ENCODE measurements around the gene SNRNP200. TPM values are rescaled to one million over a fixed set of nuclear protein-coding genes. Genes with fewer than 3 reads are reported as not detected.

The SNRNP200 gene
- total RNA-seq, 2 experiments from 2014 or later, result 196 to 202 TPM

GRCh38 chr2:96330407-96330806, 25.1 kb upstream of the SNRNP200 start:
- no peak overlapping the region for H3K27ac Mint-ChIP-seq
- no peak overlapping the region for H3K4me3 Mint-ChIP-seq
- H3K36me3 Mint-ChIP-seq, result peaks cover 42% of the 10 kb centered on the region
- H3K27me3 Mint-ChIP-seq, result no peaks in the 10 kb centered on the region
- H3K4me1 Mint-ChIP-seq, result peaks cover 37% of the 10 kb centered on the region
- no peaks in the 10 kb centered on the region for H3K9me3 Mint-ChIP-seq
- no peak for DNase-seq

- peaks cover 42% of the 10 kb centered on the region for H3K36me3 Mint-ChIP-seq
- no peak overlapping the region for H3K4me3 Mint-ChIP-seq
- no peak for DNase-seq
- H3K4me1 Mint-ChIP-seq, result peaks cover 36% of the 10 kb centered on the region
- no peaks in the 10 kb centered on the region for H3K9me3 Mint-ChIP-seq
- H3K27me3 Mint-ChIP-seq, result no peaks in the 10 kb centered on the region
- no peak overlapping the region for H3K27ac Mint-ChIP-seq
These were observed 24.5 kb upstream of the SNRNP200 start for GRCh38 chr2:96329874-96330273.

GRCh38 chr2:96329456-96329855, 24.1 kb upstream of the SNRNP200 start:
- no peaks in the 10 kb centered on the region for H3K27me3 Mint-ChIP-seq
- H3K9me3 Mint-ChIP-seq, result no peaks in the 10 kb centered on the region
- H3K4me1 Mint-ChIP-seq, result peaks cover 36% of the 10 kb centered on the region
- no peak for DNase-seq
- no peak overlapping the region for H3K27ac Mint-ChIP-seq
- H3K36me3 Mint-ChIP-seq, result peaks cover 42% of the 10 kb centered on the region
- H3K4me3 Mint-ChIP-seq, result no peak overlapping the region

GRCh38 chr2:96326990-96327820, 21.9 kb upstream of the SNRNP200 start:
- peaks cover 41% of the 10 kb centered on the region for H3K36me3 Mint-ChIP-seq
- no peak overlapping the region for H3K27ac Mint-ChIP-seq
- no peak for DNase-seq
- no peak overlapping the region for H3K4me3 Mint-ChIP-seq
- H3K4me1 Mint-ChIP-seq, result peaks cover 32% of the 10 kb centered on the region
- H3K9me3 Mint-ChIP-seq, result no peaks in the 10 kb centered on the region
- H3K27me3 Mint-ChIP-seq, result no peaks in the 10 kb centered on the region

GRCh38 chr2:96326564-96326963, 21.2 kb upstream of the SNRNP200 start:
- Mint-ChIP-seq H3K27me3 (peaks cover 3% of the 10 kb centered on the region), H3K4me3 (peak overlapping the region; percentile 97), H3K27ac (no peak overlapping the region), H3K9me3 (no peaks in the 10 kb centered on the region), H3K4me1 (peaks cover 34% of the 10 kb centered on the region), H3K36me3 (peaks cover 42% of the 10 kb centered on the region)
- DNase-seq, result no peak

GRCh38 chr2:96325884-96326255, 20.5 kb upstream of the SNRNP200 start:
- peak overlapping the region; percentile 90 for H3K27ac Mint-ChIP-seq
- peak; percentile 37 for DNase-seq
- no peaks in the 10 kb centered on the region for H3K9me3 Mint-ChIP-seq
- H3K27me3 Mint-ChIP-seq, result peaks cover 3% of the 10 kb centered on the region
- H3K4me3 Mint-ChIP-seq, result peak overlapping the region; percentile 97
- H3K4me1 Mint-ChIP-seq, result peaks cover 34% of the 10 kb centered on the region
- peaks cover 42% of the 10 kb centered on the region for H3K36me3 Mint-ChIP-seq

GRCh38 chr2:96325041-96325883, 19.9 kb upstream of the SNRNP200 start, which contains the start of gene ITPRIPL1:
Gene ITPRIPL1, plus strand, starts transcription at chr2:96325317. Its CDS starts 523 bp downstream, at chr2:96325840.
- peak; percentile 47 for DNase-seq
- H3K36me3 Mint-ChIP-seq, result peaks cover 42% of the 10 kb centered on the region
- H3K4me3 Mint-ChIP-seq, result peak within 1 kb of the TSS; percentile 97
- peaks cover 3% of the 10 kb centered on the region for H3K27me3 Mint-ChIP-seq
- H3K9me3 Mint-ChIP-seq, result no peaks in the 10 kb centered on the region
- peak within 1 kb of the TSS; percentile 91 for H3K27ac Mint-ChIP-seq
- H3K4me1 Mint-ChIP-seq, result peaks cover 40% of the 10 kb centered on the region

GRCh38 chr2:96324721-96325040, 19.3 kb upstream of the SNRNP200 start:
- H3K9me3 Mint-ChIP-seq, result no peaks in the 10 kb centered on the region
- H3K36me3 Mint-ChIP-seq, result peaks cover 40% of the 10 kb centered on the region
- peaks cover 44% of the 10 kb centered on the region for H3K4me1 Mint-ChIP-seq
- peaks cover 3% of the 10 kb centered on the region for H3K27me3 Mint-ChIP-seq
- H3K4me3 Mint-ChIP-seq, result peak overlapping the region; percentile 97
- DNase-seq, result peak; percentile 45
- peak overlapping the region; percentile 91 for H3K27ac Mint-ChIP-seq

DNA sequence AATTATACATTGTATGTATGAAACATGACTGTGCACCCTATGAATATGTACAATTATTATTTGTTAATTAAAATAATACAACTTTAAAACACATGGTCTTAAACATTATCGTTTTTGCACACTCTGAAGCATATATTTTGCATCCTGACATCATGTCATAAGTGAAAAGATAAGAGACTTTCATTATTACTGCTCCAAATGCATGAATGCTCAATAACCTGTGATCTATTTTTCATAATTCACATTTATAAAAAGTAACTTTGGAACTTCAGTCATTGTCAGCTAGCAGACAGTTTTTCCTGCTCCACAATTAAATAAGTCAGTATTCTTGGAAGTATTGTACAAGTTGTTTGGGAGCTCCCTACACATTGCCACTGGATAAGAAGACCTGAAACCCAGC, 18.5 kb upstream of the SNRNP200 start:
- H3K36me3 Mint-ChIP-seq, result peaks cover 39% of the 10 kb centered on the region
- no peaks in the 10 kb centered on the region for H3K9me3 Mint-ChIP-seq
- H3K27me3 Mint-ChIP-seq, result peaks cover 3% of the 10 kb centered on the region
- no peak for DNase-seq
- H3K4me1 Mint-ChIP-seq, result peaks cover 50% of the 10 kb centered on the region
- peak overlapping the region; percentile 37 for H3K4me3 Mint-ChIP-seq
- peak overlapping the region; percentile 36 for H3K27ac Mint-ChIP-seq

DNA sequence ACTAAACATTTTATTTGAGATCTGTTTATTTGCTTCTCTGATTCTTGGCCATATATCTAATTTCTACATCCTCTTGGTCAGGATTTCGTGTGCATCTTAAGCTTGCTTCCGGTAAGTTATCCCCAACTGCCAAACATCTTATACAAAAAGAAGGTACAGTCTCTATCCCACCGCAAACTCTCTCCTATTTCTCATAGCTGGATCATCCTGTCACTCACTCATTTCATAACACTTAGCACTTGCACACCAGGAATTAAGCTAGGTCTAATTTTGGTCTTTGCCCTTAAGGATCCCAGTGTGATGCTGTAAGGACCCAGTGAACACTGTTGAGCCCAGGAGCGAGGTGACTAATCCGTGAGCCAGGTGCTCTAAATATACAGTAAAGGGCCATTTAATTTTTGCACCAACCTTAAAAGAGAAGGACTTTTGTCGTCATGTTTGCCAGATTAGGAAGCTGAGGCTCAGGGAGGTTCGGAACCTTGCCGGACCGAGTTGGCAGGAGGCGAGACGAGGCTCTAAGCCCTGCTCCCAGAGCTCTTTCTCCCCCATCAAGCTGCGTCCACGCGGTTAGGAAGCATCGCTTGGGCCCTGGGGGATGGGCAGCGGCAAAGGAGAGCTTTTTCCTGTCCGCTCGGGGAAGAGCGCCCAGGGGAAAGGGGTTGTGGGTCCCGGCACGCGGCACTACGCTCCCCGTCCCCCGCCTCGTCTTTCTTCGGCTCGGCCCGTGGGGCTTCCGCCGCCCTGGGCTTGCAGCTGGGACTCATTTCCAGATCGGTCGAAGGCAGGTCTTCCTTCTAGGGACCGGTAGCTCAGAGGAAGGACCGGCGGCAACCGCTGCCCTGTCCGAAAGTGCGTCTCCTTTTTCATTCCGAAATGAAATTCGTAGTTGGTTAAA, 15.6 kb upstream of the SNRNP200 start:
- peak; percentile 48 for DNase-seq
- Mint-ChIP-seq H3K9me3 (no peaks in the 10 kb centered on the region), H3K4me3 (peak overlapping the region; percentile 88), H3K36me3 (peaks cover 18% of the 10 kb centered on the region), H3K4me1 (peaks cover 43% of the 10 kb centered on the region), H3K27me3 (peaks cover 3% of the 10 kb centered on the region), H3K27ac (peak overlapping the region; percentile 91)

GRCh38 chr2:96320326-96320725, 15.0 kb upstream of the SNRNP200 start:
- no peaks in the 10 kb centered on the region for H3K9me3 Mint-ChIP-seq
- H3K4me1 Mint-ChIP-seq, result peaks cover 47% of the 10 kb centered on the region
- peaks cover 12% of the 10 kb centered on the region for H3K36me3 Mint-ChIP-seq
- peak overlapping the region; percentile 91 for H3K27ac Mint-ChIP-seq
- no peak for DNase-seq
- peaks cover 3% of the 10 kb centered on the region for H3K27me3 Mint-ChIP-seq
- peak overlapping the region; percentile 88 for H3K4me3 Mint-ChIP-seq

GRCh38 chr2:96319396-96319795, 14.1 kb upstream of the SNRNP200 start:
- Mint-ChIP-seq H3K27ac (no peak overlapping the region), H3K4me3 (no peak overlapping the region)

DNA sequence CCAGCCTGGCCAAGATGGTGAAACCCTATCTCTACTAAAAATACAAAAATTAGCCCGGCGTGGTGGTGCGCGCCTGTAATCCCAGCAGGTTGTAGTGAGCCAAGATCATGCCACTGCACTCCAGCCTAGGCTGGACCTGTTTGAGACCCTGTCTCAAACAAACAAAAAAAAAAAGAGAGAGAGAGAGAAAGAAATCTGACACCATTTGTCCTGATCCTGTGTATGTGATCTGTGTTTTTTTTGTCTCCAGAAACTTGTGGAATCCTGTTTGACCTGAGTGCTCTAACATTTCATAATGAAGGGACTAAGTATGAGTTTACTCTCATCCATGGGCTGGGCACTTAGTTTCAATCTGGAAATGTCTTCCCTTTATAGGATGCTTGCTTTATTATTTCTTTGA, 13.4 kb upstream of the SNRNP200 start:
- no peak overlapping the region for H3K4me3 Mint-ChIP-seq
- no peak overlapping the region for H3K27ac Mint-ChIP-seq
- peaks cover 17% of the 10 kb centered on the region for H3K36me3 Mint-ChIP-seq
- H3K4me1 Mint-ChIP-seq, result peaks cover 41% of the 10 kb centered on the region
- no peak for DNase-seq
- H3K27me3 Mint-ChIP-seq, result peaks cover 3% of the 10 kb centered on the region
- no peaks in the 10 kb centered on the region for H3K9me3 Mint-ChIP-seq

More at GRCh38 chr2:96319396-96319795, 14.1 kb upstream of the SNRNP200 start:
- no peak for DNase-seq
- Mint-ChIP-seq H3K36me3 (peaks cover 17% of the 10 kb centered on the region), H3K9me3 (no peaks in the 10 kb centered on the region), H3K27me3 (peaks cover 3% of the 10 kb centered on the region), H3K4me1 (peaks cover 45% of the 10 kb centered on the region)

DNA sequence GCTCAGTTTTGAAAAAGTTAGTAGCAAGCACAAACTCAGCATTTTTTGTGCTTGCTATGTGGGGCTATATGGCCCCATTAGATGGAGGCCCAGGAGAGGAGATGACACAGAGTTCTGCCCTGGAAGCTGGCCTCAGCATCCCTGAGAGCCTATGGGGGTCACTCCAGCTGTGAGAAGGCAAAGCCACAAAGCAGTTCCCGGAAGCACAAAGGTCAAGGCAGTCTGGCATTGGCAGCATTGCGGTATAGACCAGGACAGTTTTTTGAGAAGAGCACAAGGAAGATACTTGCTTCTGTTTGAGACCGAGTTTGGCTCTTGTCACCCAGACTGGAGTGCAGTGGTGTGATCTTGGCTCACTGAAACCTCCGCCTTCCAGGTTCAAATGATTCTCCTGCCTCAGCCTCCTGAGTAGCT, 12.2 kb upstream of the SNRNP200 start:
- no peak for DNase-seq
- Mint-ChIP-seq H3K4me3 (no peak overlapping the region), H3K36me3 (peaks cover 17% of the 10 kb centered on the region), H3K27ac (no peak overlapping the region), H3K27me3 (peaks cover 3% of the 10 kb centered on the region), H3K4me1 (peaks cover 41% of the 10 kb centered on the region), H3K9me3 (no peaks in the 10 kb centered on the region)

All from activated naive CD8-positive, alpha-beta T cell treated with anti-CD3 and anti-CD28 coated beads for 36 hours (primary cell).